Suprapubic skin (tissue), 4 donors: ENCODE measurements around the gene CRYBG3. TPM values are rescaled to one million over a fixed set of nuclear protein-coding genes. Genes with fewer than 3 reads are reported as not detected.
"Not testable (repeated sequence)": the region's sequence is repeated elsewhere in the genome, so short reads cannot be mapped to it uniquely, and the experiment has no call there.

Source experiments
- DNase-seq, 2 donors: peaks; one replicate each; pipeline ENCODE4 v3.0.0-alpha.2; 2019; ENCODE audit warnings: low spot score in 2 of 2
- H3K27ac ChIP-seq: fragments of 200-600 bp; sonication (generic); one replicate; pipeline ENCODE4 v1.5.1; 2019
- H3K27me3 ChIP-seq: fragments of 200-600 bp; sonication (generic); one replicate; pipeline ENCODE4 v1.5.1; 2019
- H3K36me3 ChIP-seq: fragments of 200-600 bp; sonication (generic); one replicate; pipeline ENCODE4 v1.5.1; 2019
- H3K4me1 ChIP-seq: fragments of 200-600 bp; sonication (generic); one replicate; pipeline ENCODE4 v1.5.1; 2019
- H3K4me3 ChIP-seq: fragments of 200-600 bp; sonication (generic); one replicate; pipeline ENCODE4 v1.5.1; 2019; ENCODE audit warnings: mild to moderate bottlenecking
- H3K9me3 ChIP-seq: fragments of 200-600 bp; sonication (generic); one replicate; pipeline ENCODE4 v1.5.1; 2019
- CTCF ChIP-seq, 2 donors: fragments of 200-600 bp in 1 of 2; fragments of 450-650 bp in 1 of 2; sonication (generic) in 1 of 2; IDR thresholded peaks; one replicate each; pipeline ENCODE4 v1.5.1; 2016 to 2019; ENCODE audit warnings: antibody characterized with exemption in 2 of 2, mild to moderate bottlenecking in 1 of 2, moderate library complexity in 1 of 2
- EP300 ChIP-seq: sonication (generic); formaldehyde crosslinking; IDR thresholded peaks from one replicate; pipeline ENCODE4 v1.6.1; 2017; ENCODE audit warnings: antibody characterized with exemption
- POLR2A ChIP-seq, 2 donors: fragments of 450-650 bp; IDR thresholded peaks; one replicate each; pipeline ENCODE4 v1.6.1; 2017; ENCODE audit warnings: antibody characterized with exemption in 2 of 2, mild to moderate bottlenecking in 2 of 2, moderate library complexity in 2 of 2
- POLR2AphosphoS5 ChIP-seq, 3 donors: sonication (generic); formaldehyde crosslinking; IDR thresholded peaks; one replicate each; pipeline ENCODE4 v1.6.1; 2017; ENCODE audit warnings: antibody characterized with exemption in 3 of 3
- WGBS: methylation state at CpG from one replicate; pipeline ENCODE4 v1.1.5; 2018; 5-methylcytosine and 5-hydroxymethylcytosine counted together
- total RNA-seq, 4 donors: library from RNA; depleted of rRNA; stranded (reverse); fragments of >200 nt; gene quantifications; one replicate each; pipeline ENCODE4 v1.1.0, GENCODE V29; 2016

CRYBG3 gene
- total RNA-seq, 4 donors from 2014 or later, result 28.8 to 49.6 (median 33.3) TPM

GRCh38 chr3:97827741-97828471 lies 6.1 kb downstream of the CRYBG3 start:
- no peak for DNase-seq
- TF ChIP-seq EP300 (no peak), POLR2A (IDR thresholded peaks at IDR 0.05) (no peak), CTCF (IDR thresholded peaks at IDR 0.05) (no peak)
- no peak overlapping the region for H3K4me3 ChIP-seq
- H3K36me3 ChIP-seq, result no peaks in the 10 kb centered on the region
- H3K27me3 ChIP-seq, result no peaks in the 10 kb centered on the region
- 72% methylated on average over 2 of the region's 2 CpGs for WGBS
- no peaks in the 10 kb centered on the region for H3K9me3 ChIP-seq
- no peak overlapping the region for H3K27ac ChIP-seq
- H3K4me1 ChIP-seq, result peaks cover 24% of the 10 kb centered on the region

GRCh38 chr3:97829198-97829597 lies 7.4 kb downstream of the CRYBG3 start:
- Histone ChIP-seq H3K27ac (no peak overlapping the region), H3K4me3 (no peak overlapping the region), H3K27me3 (no peaks in the 10 kb centered on the region), H3K4me1 (peaks cover 16% of the 10 kb centered on the region), H3K36me3 (no peaks in the 10 kb centered on the region), H3K9me3 (no peaks in the 10 kb centered on the region)
- 81% methylated on average over 2 of the region's 2 CpGs for WGBS
- TF ChIP-seq EP300, result no peak
- TF ChIP-seq POLR2A (IDR thresholded peaks at IDR 0.05), result no peak
- no peak for TF ChIP-seq POLR2AphosphoS5 (IDR thresholded peaks at IDR 0.05)
- TF ChIP-seq CTCF (IDR thresholded peaks at IDR 0.05), result no peak
- no peak for DNase-seq

- peaks cover 5% of the 10 kb centered on the region for H3K4me1 ChIP-seq
- no peaks in the 10 kb centered on the region for H3K27me3 ChIP-seq
- whole genome bisulfite sequencing, result 45% methylated on average over 2 of the region's 2 CpGs
- no peak overlapping the region for H3K4me3 ChIP-seq
- H3K27ac ChIP-seq, result no peak overlapping the region
- H3K36me3 ChIP-seq, result no peaks in the 10 kb centered on the region
- no peak for DNase-seq
- H3K9me3 ChIP-seq, result no peaks in the 10 kb centered on the region
- TF ChIP-seq EP300, result no peak
- no peak for TF ChIP-seq POLR2AphosphoS5 (IDR thresholded peaks at IDR 0.05)
- no peak for TF ChIP-seq CTCF (IDR thresholded peaks at IDR 0.05)
- TF ChIP-seq POLR2A (IDR thresholded peaks at IDR 0.05), result no peak
Measured at GRCh38 chr3:97830638-97831037, 8.8 kb downstream of the CRYBG3 start.

DNA sequence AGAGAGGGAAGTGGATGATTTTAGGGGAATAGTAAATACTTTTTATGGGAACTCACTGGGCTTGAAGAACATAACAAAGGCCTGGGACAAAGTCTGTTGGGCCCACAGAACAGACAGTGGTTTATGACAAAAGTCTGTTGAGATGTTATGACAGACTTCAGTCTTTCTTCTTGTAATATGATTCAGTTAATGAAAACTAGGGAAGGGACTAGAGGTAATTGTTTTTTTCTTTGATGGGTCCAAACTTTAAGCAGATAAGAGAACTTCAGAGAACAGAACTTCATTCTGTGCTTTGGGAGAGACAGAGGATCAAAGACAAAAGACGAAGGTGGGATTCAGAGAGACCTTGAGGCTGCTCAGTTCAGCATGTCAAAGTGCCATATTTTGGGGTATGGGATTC lies 9.3 kb downstream of the CRYBG3 start:
- DNase-seq, result no peak
- Histone ChIP-seq H3K4me1 (peaks cover 3% of the 10 kb centered on the region), H3K9me3 (no peaks in the 10 kb centered on the region), H3K27ac (no peak overlapping the region), H3K36me3 (no peaks in the 10 kb centered on the region), H3K27me3 (no peaks in the 10 kb centered on the region), H3K4me3 (no peak overlapping the region)
- TF ChIP-seq POLR2AphosphoS5 (IDR thresholded peaks at IDR 0.05), result no peak
- TF ChIP-seq CTCF (IDR thresholded peaks at IDR 0.05), result no peak
- TF ChIP-seq EP300, result no peak
- TF ChIP-seq POLR2A (IDR thresholded peaks at IDR 0.05), result no peak
- 100% methylated on average over 1 of the region's 1 CpG for WGBS

GRCh38 chr3:97833184-97833583 lies 11.4 kb downstream of the CRYBG3 start:
- H3K27me3 ChIP-seq, H3K36me3 ChIP-seq, DNase-seq, H3K27ac ChIP-seq, H3K4me1 ChIP-seq, H3K9me3 ChIP-seq, H3K4me3 ChIP-seq: not testable (repeated sequence)
- 93% methylated on average over 4 of the region's 4 CpGs for WGBS

GRCh38 chr3:97835761-97836160 lies 13.9 kb downstream of the CRYBG3 start:
- Histone ChIP-seq H3K4me1 (peaks cover 24% of the 10 kb centered on the region), H3K9me3 (no peaks in the 10 kb centered on the region), H3K27me3 (no peaks in the 10 kb centered on the region), H3K36me3 (peaks cover 4% of the 10 kb centered on the region), H3K4me3 (no peak overlapping the region), H3K27ac (no peak overlapping the region)
- WGBS, result 89% methylated on average over 5 of the region's 5 CpGs
- no peak for DNase-seq
- TF ChIP-seq POLR2A (IDR thresholded peaks at IDR 0.05), result no peak
- no peak for TF ChIP-seq CTCF (IDR thresholded peaks at IDR 0.05)
- no peak for TF ChIP-seq POLR2AphosphoS5 (IDR thresholded peaks at IDR 0.05)
